ENCODE measurements around the gene TANGO2.
A peak's percentile ranks its signal among the peaks of the same experiment; 100 is the strongest.

The TANGO2 gene

DNA sequence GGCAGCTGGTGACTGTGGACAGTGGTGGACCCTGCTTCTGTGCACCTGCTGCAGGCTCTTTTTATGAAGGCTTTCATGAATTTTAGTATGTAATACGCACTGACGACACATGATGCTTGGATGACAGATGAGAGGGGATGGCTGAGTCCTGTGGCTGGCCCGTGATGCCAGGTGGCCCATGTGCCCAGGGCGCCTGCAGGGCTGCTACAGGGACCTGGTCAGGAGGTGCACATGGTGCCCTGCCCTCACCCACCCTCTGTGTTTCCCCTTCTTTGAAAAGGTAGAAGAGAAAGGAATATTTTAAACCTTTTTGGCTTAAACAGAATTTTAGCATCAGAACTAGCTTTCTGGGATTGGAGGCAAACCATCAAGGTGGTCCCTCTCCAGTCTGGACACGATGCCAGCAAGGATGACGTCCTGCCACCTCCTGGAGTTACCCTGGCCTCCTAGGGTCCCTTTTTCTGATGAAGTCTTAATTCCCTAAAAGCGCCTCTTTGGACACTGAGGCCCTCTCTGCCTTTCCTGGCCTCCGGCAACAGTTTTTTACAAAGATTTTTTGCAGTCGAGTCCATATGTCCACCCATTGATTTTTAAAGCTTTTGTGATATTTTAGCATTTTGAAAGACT lies 89.6 kb downstream of the TANGO2 start:
- ATAC-seq: no peak
- no peaks in the 10 kb centered on the region for H3K27me3 Mint-ChIP-seq
- no peaks in the 10 kb centered on the region for H3K9me3 Mint-ChIP-seq
- peaks cover 80% of the 10 kb centered on the region for H3K4me1 Mint-ChIP-seq
- peak overlapping the region; percentile 37 to 96 for H3K27ac Mint-ChIP-seq
- no peak for DNase-seq
- H3K4me3 Mint-ChIP-seq: no peak overlapping the region

- ATAC-seq (peak; percentile 83), DNase-seq (peak; percentile 64 to 75)
- Mint-ChIP-seq H3K9me3 (no peaks in the 10 kb centered on the region), H3K4me1 (peaks cover 78% of the 10 kb centered on the region), H3K27me3 (no peaks in the 10 kb centered on the region), H3K4me3 (peak overlapping the region; percentile 52 to 83), H3K27ac (peak overlapping the region in 1 of 2 donors; percentile 94)
Observed at GRCh38 chr22:20111045-20111688, 90.3 kb downstream of the TANGO2 start.

DNA sequence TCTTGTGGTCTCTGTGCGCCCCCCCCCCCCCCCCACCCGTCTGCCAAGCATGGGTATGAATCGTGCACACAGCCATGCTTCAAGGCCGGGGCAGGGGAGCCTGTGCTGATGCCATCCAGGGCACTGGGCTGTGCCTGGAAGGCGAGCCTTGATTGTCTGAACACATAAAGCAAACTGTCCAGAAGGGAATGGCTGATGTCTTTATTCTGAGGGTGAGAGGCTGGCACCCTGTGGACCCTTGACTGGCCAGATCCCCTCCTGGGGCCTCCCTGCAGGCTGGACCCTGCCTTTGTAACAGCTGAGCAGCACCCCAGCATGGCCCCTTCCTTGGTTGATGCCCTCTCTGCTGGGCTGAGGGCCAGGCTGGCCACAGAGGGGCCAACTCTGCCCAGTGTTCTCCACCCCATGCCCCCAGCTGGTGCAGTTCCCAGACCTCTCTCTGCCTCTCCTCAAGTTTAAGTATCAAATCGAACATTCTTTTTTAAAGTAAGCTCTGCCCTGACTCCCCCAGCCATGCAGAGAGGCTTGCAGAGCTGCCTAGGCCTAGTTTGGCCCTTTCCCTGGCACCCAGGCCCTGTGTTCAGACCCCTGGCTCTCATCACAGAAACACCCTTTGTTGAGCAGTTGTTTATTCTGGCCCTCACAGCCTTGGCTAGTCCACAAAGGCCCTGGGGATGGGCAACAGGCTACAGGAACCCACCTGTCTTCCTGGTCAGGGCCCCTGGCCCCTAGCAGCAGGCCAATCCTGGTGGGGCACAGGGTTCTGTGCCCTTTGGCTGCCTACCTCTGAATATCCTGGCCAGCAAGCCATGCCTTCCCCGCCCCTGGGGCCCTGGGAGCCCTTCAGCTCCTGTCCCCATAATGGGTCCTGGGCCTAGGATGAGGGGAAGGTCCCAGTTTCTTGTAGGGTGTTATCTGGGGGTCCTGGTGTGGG lies 91.0 kb downstream of the TANGO2 start:
- H3K27ac Mint-ChIP-seq: peak overlapping the region; percentile 92 to 94
- no peaks in the 10 kb centered on the region for H3K9me3 Mint-ChIP-seq
- peak overlapping the region; percentile 52 to 83 for H3K4me3 Mint-ChIP-seq
- no peaks in the 10 kb centered on the region for H3K27me3 Mint-ChIP-seq
- H3K4me1 Mint-ChIP-seq: peaks cover 84% of the 10 kb centered on the region
- ATAC-seq (peak; percentile 40), DNase-seq (no peak)

GRCh38 chr22:20112623-20113511 lies 92.0 kb downstream of the TANGO2 start:
- ATAC-seq: no peak
- Mint-ChIP-seq H3K4me1 (peaks cover 79% of the 10 kb centered on the region), H3K27me3 (no peaks in the 10 kb centered on the region), H3K4me3 (peak overlapping the region in 1 of 2 donors; percentile 83), H3K9me3 (no peaks in the 10 kb centered on the region), H3K27ac (peak overlapping the region; percentile 82 to 94)
- DNase-seq: no peak

DNA sequence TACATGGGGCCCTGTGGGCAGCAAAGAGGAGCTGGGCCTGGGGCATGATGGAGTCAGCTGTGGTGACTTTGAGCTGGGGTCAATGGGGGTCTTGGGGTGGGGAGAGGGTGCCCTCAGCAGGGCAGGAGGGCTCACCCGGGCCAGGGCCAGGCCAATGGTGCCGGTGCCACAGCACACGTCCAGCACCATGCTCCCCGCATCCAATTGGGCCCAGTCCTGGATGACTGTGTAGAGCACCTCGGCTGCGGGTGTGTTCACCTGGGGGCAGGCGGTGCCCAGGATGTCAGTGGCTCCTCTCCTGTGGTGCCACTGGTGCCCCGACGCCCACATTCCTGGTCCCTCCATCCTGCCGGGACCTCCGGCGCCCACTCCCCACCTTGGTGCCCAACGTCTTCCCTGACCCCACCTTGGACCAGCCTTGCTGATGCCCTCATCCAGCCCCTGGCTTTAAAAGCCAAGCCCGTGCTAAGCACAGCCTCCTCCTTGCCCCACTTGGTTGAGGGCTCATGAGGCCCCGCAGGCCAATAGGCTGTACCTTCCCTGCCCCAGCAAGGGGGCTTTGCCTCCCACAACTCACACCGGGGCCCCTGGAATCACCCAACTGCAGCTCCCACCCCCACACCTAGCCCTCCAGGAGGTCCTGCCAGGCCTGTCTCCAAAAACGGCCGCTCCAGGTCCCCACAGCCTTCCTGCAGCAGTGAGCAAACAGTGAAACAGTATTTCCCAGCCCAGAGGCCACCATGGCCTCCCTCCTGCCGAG lies 92.8 kb downstream of the TANGO2 start:
- no peak for ATAC-seq
- peak overlapping the region; percentile 84 for H3K27ac Mint-ChIP-seq

GRCh38 chr22:20114506-20115475 lies 93.9 kb downstream of the TANGO2 start:
- Mint-ChIP-seq H3K9me3 (no peaks in the 10 kb centered on the region), H3K4me3 (peak overlapping the region; percentile 92 to 97), H3K4me1 (peaks cover 85% of the 10 kb centered on the region), H3K27me3 (no peaks in the 10 kb centered on the region), H3K27ac (peak overlapping the region; percentile 60 to 93)
- DNase-seq (no peak), ATAC-seq (no peak)

More for the DNA sequence above, 92.8 kb downstream of the TANGO2 start:
- H3K27me3 Mint-ChIP-seq: no peaks in the 10 kb centered on the region
- H3K9me3 Mint-ChIP-seq: no peaks in the 10 kb centered on the region
- H3K4me3 Mint-ChIP-seq: peak overlapping the region in 1 of 2 donors; percentile 63
- peaks cover 80% of the 10 kb centered on the region for H3K4me1 Mint-ChIP-seq
- DNase-seq: no peak

GRCh38 chr22:20115691-20116375 lies 94.9 kb downstream of the TANGO2 start, which contains the start of gene RANBP1:
Gene RANBP1, plus strand, starts transcription at chr22:20116104. Its CDS starts 81 bp downstream, at chr22:20116185.
- ATAC-seq: no peak
- H3K27me3 Mint-ChIP-seq: no peaks in the 10 kb centered on the region
- no peak for DNase-seq
- no peaks in the 10 kb centered on the region for H3K9me3 Mint-ChIP-seq
- peaks cover 85% of the 10 kb centered on the region for H3K4me1 Mint-ChIP-seq
- H3K4me3 Mint-ChIP-seq: peak within 1 kb of the TSS; percentile 92 to 97
- H3K27ac Mint-ChIP-seq: peak within 1 kb of the TSS; percentile 98 to 99

DNA sequence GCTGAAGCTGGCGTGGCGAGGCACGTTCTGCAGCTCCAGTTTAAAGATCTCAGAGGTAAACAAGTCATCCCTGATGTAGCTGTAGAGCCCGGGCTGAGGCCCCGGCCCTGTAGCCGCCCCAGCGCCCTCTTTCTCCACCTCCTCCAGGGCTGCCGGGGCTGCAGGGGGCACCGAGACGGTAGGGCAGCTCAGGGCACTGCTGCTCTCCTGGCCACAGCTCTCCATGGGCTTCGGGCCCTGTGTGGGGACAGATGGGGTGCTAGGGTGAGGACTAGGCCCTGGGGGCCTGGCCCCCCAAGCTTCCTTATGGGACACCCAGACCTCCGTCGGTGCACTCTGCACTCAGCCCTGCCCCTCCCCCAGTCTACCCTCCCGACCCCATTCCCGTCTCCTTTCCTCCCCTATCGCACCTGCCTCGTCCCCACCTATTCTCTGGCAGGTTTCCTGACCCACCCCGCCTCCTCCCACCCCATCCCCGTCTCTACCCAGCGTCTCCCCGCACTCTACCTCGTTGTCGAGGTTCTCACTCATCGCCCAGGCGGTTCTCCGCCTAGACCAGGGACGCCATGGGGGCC lies 95.6 kb downstream of the TANGO2 start:
- H3K27me3 Mint-ChIP-seq: no peaks in the 10 kb centered on the region
- peak overlapping the region; percentile 98 to 99 for H3K27ac Mint-ChIP-seq
- no peak for ATAC-seq

More for the DNA sequence above, 95.6 kb downstream of the TANGO2 start:
- Mint-ChIP-seq H3K4me1 (peaks cover 85% of the 10 kb centered on the region), H3K9me3 (no peaks in the 10 kb centered on the region), H3K4me3 (peak overlapping the region; percentile 92 to 97)
- DNase-seq: no peak

Measured in stimulated activated naive CD8-positive, alpha-beta T cell treated with anti-CD3 and anti-CD28 coated beads, Interleukin-15, amount 100 ng/mL, for 72 hours (primary cell).